ENCODE data around the gene CAMTA1. TPM values are rescaled to one million over a fixed set of nuclear protein-coding genes. Genes with fewer than 3 reads are reported as not detected.

The CAMTA1 gene
- total RNA-seq, 1 donor from 2014 or later: 160 TPM

GRCh38 chr1:7253988-7254587, 468.8 kb downstream of the CAMTA1 start:
- no peak overlapping the region for H3K4me3 ChIP-seq
- H3K36me3 ChIP-seq: no peaks in the 10 kb centered on the region
- peaks cover 27% of the 10 kb centered on the region for H3K27me3 ChIP-seq (ENCODE audit: low read depth)
- no peaks in the 10 kb centered on the region for H3K4me1 ChIP-seq
- TF ChIP-seq CTCF (IDR thresholded peaks at IDR 0.05; ENCODE audit: borderline replicate concordance): no peak
- DNase-seq: no peak
- intact Hi-C loops (cut with micrococcal nuclease): no loop called here
- no peak overlapping the region for H3K27ac ChIP-seq (replicated peaks)
- no peaks in the 10 kb centered on the region for H3K9me3 ChIP-seq (replicated peaks)

- intact Hi-C loops (cut with micrococcal nuclease): no loop called here
- H3K27ac ChIP-seq (replicated peaks): no peak overlapping the region
- no peaks in the 10 kb centered on the region for H3K9me3 ChIP-seq (replicated peaks)
- no peaks in the 10 kb centered on the region for H3K4me1 ChIP-seq
- TF ChIP-seq CTCF (IDR thresholded peaks at IDR 0.05; ENCODE audit: borderline replicate concordance): no peak
- no peaks in the 10 kb centered on the region for H3K36me3 ChIP-seq
- no peak overlapping the region for H3K4me3 ChIP-seq
- H3K27me3 ChIP-seq (ENCODE audit: low read depth): peaks cover 19% of the 10 kb centered on the region
- no peak for DNase-seq
Observed at GRCh38 chr1:7255303-7256058, 470.2 kb downstream of the CAMTA1 start.

- no peak for TF ChIP-seq CTCF (IDR thresholded peaks at IDR 0.05; ENCODE audit: borderline replicate concordance)
- Histone ChIP-seq H3K36me3 (no peaks in the 10 kb centered on the region), H3K27ac (replicated peaks) (no peak overlapping the region), H3K9me3 (replicated peaks) (no peaks in the 10 kb centered on the region), H3K4me3 (no peak overlapping the region), H3K27me3 (ENCODE audit: low read depth) (peaks cover 16% of the 10 kb centered on the region), H3K4me1 (no peaks in the 10 kb centered on the region)
- DNase-seq: no peak
- intact Hi-C loops (cut with micrococcal nuclease): no loop called here
Observed at GRCh38 chr1:7256526-7256925, 471.3 kb downstream of the CAMTA1 start.

- Histone ChIP-seq H3K9me3 (replicated peaks) (no peaks in the 10 kb centered on the region), H3K4me1 (no peaks in the 10 kb centered on the region), H3K4me3 (no peak overlapping the region), H3K36me3 (no peaks in the 10 kb centered on the region), H3K27me3 (ENCODE audit: low read depth) (peaks cover 20% of the 10 kb centered on the region), H3K27ac (replicated peaks) (no peak overlapping the region)
- intact Hi-C loops (cut with micrococcal nuclease): no loop called here
- DNase-seq: no peak
- no peak for TF ChIP-seq CTCF (IDR thresholded peaks at IDR 0.05; ENCODE audit: borderline replicate concordance)
Observed at GRCh38 chr1:7257225-7257624, 472.0 kb downstream of the CAMTA1 start.

- DNase-seq: no peak
- intact Hi-C loops (cut with micrococcal nuclease): no loop called here
- Histone ChIP-seq H3K4me1 (no peaks in the 10 kb centered on the region), H3K36me3 (no peaks in the 10 kb centered on the region), H3K4me3 (no peak overlapping the region), H3K27ac (replicated peaks) (no peak overlapping the region), H3K27me3 (ENCODE audit: low read depth) (peaks cover 19% of the 10 kb centered on the region), H3K9me3 (replicated peaks) (no peaks in the 10 kb centered on the region)
- no peak for TF ChIP-seq CTCF (IDR thresholded peaks at IDR 0.05; ENCODE audit: borderline replicate concordance)
Observed at GRCh38 chr1:7258589-7259135, 473.4 kb downstream of the CAMTA1 start.

Data from left ventricle myocardium inferior (tissue), 1 donor.